CD4-positive, alpha-beta T cell treated with Interferon alpha-2 for 1 hour (primary cell): ENCODE data around the gene GPR156.
"Not testable (repeated sequence)": the region's sequence is repeated elsewhere in the genome, so short reads cannot be mapped to it uniquely, and the experiment has no call there.

Experiments
- DNase-seq, 2 donors: peaks; one replicate each; pipeline ENCODE4 v3.0.0-alpha.2; 2020 to 2022

The GPR156 gene

GRCh38 chr3:120272286-120272685 is 12.7 kb downstream of the GPR156 start:
- DNase-seq, result no peak

GRCh38 chr3:120265989-120266388 is 19.0 kb downstream of the GPR156 start:
- no peak for DNase-seq

GRCh38 chr3:120264963-120265362 is 20.1 kb downstream of the GPR156 start:
- DNase-seq, result no peak

- no peak for DNase-seq
Measured at GRCh38 chr3:120263792-120264191, 21.2 kb downstream of the GPR156 start.

GRCh38 chr3:120258009-120258408 is 27.0 kb downstream of the GPR156 start:
- DNase-seq, result no peak

GRCh38 chr3:120245386-120245785 is 39.6 kb downstream of the GPR156 start:
- DNase-seq, result no peak

- DNase-seq, result no peak
Measured at GRCh38 chr3:120244834-120245225, 40.2 kb downstream of the GPR156 start.

GRCh38 chr3:120239644-120240043 is 45.4 kb downstream of the GPR156 start:
- DNase-seq, result no peak

- no peak for DNase-seq
Measured at GRCh38 chr3:120227710-120228347, 57.2 kb downstream of the GPR156 start.

- DNase-seq, result no peak
Measured at GRCh38 chr3:120224237-120224636, 60.8 kb downstream of the GPR156 start.

- no peak for DNase-seq
Measured at GRCh38 chr3:120218981-120219380, 66.0 kb downstream of the GPR156 start.

- DNase-seq, result not testable (repeated sequence)
Measured at GRCh38 chr3:120216633-120217032, 68.4 kb downstream of the GPR156 start.

- DNase-seq, result no peak
Measured at GRCh38 chr3:120214176-120214575, 70.8 kb downstream of the GPR156 start.

- no peak for DNase-seq
Measured at GRCh38 chr3:120212505-120212904, 72.5 kb downstream of the GPR156 start.

GRCh38 chr3:120209425-120209824 is 75.6 kb downstream of the GPR156 start:
- DNase-seq, result no peak

- no peak for DNase-seq
Measured at GRCh38 chr3:120204338-120204737, 80.7 kb downstream of the GPR156 start.

GRCh38 chr3:120203621-120204020 is 81.4 kb downstream of the GPR156 start:
- DNase-seq, result no peak

- DNase-seq, result no peak
Measured at GRCh38 chr3:120203016-120203415, 82.0 kb downstream of the GPR156 start.

GRCh38 chr3:120202363-120202762 is 82.7 kb downstream of the GPR156 start:
- no peak for DNase-seq

GRCh38 chr3:120200493-120201235 is 84.4 kb downstream of the GPR156 start:
- no peak for DNase-seq

- DNase-seq, result peak in 1 of 2 donors; percentile 20
Measured at GRCh38 chr3:120198305-120198878, 86.6 kb downstream of the GPR156 start.

GRCh38 chr3:120196812-120197211 is 88.2 kb downstream of the GPR156 start:
- no peak for DNase-seq

- DNase-seq, result no peak
Measured at GRCh38 chr3:120196333-120196732, 88.7 kb downstream of the GPR156 start.

- DNase-seq, result no peak
Measured at GRCh38 chr3:120193554-120193953, 91.5 kb downstream of the GPR156 start.
